Gastrocnemius medialis (tissue), 4 donors: ENCODE data around the gene TMEM108.

ENCODE experiments used
- POLR2A ChIP-seq, 2 donors: fragments of 450-650 bp; IDR thresholded peaks; one replicate each; pipeline ENCODE4 v1.6.1; 2017; ENCODE audit warnings: antibody characterized with exemption in 2 of 2, mild to moderate bottlenecking in 2 of 2, moderate library complexity in 2 of 2
- TF ChIP-seq, protein P1 (sequence below), 5 experiments: fragments of 450-650 bp in 3 of 5; fragments of 200-600 bp in 2 of 5; sonication (generic) in 2 of 5; IDR thresholded peaks in 4 of 5; conservative IDR thresholded peaks in 1 of 5; 1 replicate in 4 of 5; 2 replicates in 1 of 5; pipeline ENCODE4 v1.5.1; 2016 to 2019; ENCODE audit warnings: antibody characterized with exemption in 5 of 5, mild to moderate bottlenecking in 3 of 5, moderate library complexity in 3 of 5

DNA sequence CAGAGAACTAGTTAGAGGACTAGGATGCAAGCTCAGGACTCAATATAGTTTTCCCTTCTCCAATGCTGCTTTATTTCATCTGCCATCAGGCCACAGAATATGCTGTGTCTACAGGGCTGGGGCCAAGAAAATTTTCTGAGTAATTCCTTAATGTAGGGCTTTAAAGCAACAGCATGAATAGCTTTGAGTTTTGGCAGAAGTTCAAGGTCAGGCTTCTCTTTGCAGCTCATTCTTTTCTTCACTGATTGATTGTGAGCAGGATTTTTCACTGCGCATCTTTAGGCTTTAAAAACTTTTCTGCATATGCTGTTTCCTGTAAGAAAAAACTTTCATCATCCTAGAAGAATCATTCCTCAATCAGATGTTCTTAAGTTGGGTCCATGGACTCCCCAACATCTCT is 4.6 kb downstream of the TMEM108 start:
- TF ChIP-seq, protein P1, sequence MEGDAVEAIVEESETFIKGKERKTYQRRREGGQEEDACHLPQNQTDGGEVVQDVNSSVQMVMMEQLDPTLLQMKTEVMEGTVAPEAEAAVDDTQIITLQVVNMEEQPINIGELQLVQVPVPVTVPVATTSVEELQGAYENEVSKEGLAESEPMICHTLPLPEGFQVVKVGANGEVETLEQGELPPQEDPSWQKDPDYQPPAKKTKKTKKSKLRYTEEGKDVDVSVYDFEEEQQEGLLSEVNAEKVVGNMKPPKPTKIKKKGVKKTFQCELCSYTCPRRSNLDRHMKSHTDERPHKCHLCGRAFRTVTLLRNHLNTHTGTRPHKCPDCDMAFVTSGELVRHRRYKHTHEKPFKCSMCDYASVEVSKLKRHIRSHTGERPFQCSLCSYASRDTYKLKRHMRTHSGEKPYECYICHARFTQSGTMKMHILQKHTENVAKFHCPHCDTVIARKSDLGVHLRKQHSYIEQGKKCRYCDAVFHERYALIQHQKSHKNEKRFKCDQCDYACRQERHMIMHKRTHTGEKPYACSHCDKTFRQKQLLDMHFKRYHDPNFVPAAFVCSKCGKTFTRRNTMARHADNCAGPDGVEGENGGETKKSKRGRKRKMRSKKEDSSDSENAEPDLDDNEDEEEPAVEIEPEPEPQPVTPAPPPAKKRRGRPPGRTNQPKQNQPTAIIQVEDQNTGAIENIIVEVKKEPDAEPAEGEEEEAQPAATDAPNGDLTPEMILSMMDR (IDR thresholded peaks at IDR 0.05 in 4 of 5, conservative IDR thresholded peaks at IDR 0.05 in 1 of 5): no peak
- TF ChIP-seq POLR2A (IDR thresholded peaks at IDR 0.05): no peak
